VCaP (cell line): ENCODE measurements around the gene MYO3B.

Experiments
- H3K27ac ChIP-seq: fragments of 450-650 bp; 2 replicates; pipeline ENCODE4 v1.5.1; 2017
- CTCF ChIP-seq: fragments of 450-650 bp; conservative IDR thresholded peaks from 2 replicates; pipeline ENCODE4 v1.5.1; 2017; ENCODE audit warnings: mild to moderate bottlenecking, moderate library complexity

The MYO3B gene

GRCh38 chr2:170292415-170292814 is 114.5 kb downstream of the MYO3B start:
- H3K27ac ChIP-seq, result no peak overlapping the region
- 0 out of 2 replicates have a peak, but pooled peaks have one; percentile 8 for TF ChIP-seq CTCF

DNA sequence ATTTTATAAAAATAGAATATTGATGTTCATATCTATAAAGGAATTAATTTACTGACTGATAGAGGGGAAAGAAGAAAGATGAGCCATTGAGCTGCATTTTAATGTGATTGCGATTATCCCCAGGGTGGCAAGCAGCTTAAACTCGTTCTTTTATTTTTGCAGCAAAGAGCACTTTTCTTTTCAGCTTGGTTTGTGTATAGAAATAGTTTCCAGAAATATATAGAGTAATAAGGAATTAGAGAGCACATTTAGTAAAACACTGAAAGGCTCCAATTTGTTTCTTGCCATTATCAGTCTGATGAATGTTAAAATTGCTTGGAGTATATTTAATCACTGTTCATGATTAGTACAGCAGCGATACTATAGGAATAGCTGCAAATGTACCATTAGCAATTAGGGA is 119.5 kb downstream of the MYO3B start:
- no peak overlapping the region for H3K27ac ChIP-seq
- no peak for TF ChIP-seq CTCF

DNA sequence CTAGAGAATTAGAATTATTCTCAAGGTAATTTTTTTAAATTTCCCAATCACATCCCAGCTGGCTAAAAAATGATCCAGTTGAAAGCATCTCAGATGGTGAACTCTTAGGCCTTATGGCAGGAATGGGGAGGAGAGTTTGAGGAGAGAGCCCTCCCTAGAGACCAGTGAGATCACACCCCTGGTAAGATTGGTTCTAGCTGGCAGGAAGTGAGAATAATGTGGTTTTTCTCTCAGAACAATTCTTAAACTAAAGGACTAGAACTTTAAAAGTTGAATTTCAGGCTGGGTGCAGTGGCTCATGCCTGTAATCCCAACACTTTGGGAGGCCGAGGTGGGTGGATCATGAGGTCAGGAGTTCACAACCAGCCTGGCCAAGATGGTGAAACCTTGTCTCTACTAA is 120.2 kb downstream of the MYO3B start:
- TF ChIP-seq CTCF, result no peak
- no peak overlapping the region for H3K27ac ChIP-seq

GRCh38 chr2:170298861-170299429 is 121.0 kb downstream of the MYO3B start:
- no peak overlapping the region for H3K27ac ChIP-seq
- no peak for TF ChIP-seq CTCF

GRCh38 chr2:170300993-170301392 is 123.0 kb downstream of the MYO3B start:
- TF ChIP-seq CTCF, result no peak
- H3K27ac ChIP-seq, result no peak overlapping the region

- no peak overlapping the region for H3K27ac ChIP-seq
- no peak for TF ChIP-seq CTCF
Measured at GRCh38 chr2:170301626-170302025, 123.7 kb downstream of the MYO3B start.

DNA sequence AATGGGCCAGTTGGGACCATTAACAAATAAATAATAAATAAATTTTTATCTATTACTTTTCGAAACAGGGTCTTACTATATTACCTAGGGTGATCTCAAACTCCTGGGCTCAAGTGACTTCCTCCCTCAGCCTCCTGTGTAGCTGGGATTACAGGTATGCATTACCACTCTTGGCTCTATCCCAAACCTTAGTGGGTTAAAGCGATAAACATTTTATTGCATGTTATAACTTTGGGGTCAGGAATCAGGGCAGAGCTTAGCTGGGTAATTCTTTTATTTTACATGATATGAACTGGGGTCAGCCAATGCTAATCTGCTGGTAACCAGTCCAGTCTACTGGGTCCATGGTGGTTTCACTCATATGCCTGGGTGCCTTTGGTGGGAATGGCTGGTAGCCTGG is 127.8 kb downstream of the MYO3B start:
- no peak for TF ChIP-seq CTCF
- H3K27ac ChIP-seq, result peak overlapping the region; percentile 70
